ENCODE data around the gene EOMES.

Gene EOMES

GRCh38 chr3:27699067-27699466 is 23.1 kb downstream of the EOMES start:
- DNase-seq (no peak), ATAC-seq (ENCODE audit: insufficient read depth, low read depth) (no peak)
- Histone ChIP-seq H3K79me2 (ENCODE audit: insufficient read depth, low read length) (no peaks in the 10 kb centered on the region), H3K36me3 (ENCODE audit: insufficient read depth, low read length) (no peaks in the 10 kb centered on the region), H3K9me3 (ENCODE audit: insufficient read depth, low read length, severe bottlenecking) (no peaks in the 10 kb centered on the region), H3K4me2 (ENCODE audit: insufficient read depth, low read length) (no peak overlapping the region), H3K9ac (ENCODE audit: low read depth, low read length) (no peak overlapping the region), H3K4me1 (ENCODE audit: insufficient read depth, low read length) (no peaks in the 10 kb centered on the region), H3K27me3 (ENCODE audit: insufficient read depth, low read length, poor library complexity) (no peaks in the 10 kb centered on the region), H3K4me3 (ENCODE audit: low read depth in 1 of 2, low read length in 2 of 2) (no peak overlapping the region), H4K20me1 (ENCODE audit: insufficient read depth, low read length) (no peaks in the 10 kb centered on the region), H3K27ac (ENCODE audit: low read length) (no peak overlapping the region), H2AFZ (ENCODE audit: low read depth, low read length) (no peak overlapping the region)
- TF ChIP-seq CTCF (IDR thresholded peaks at IDR 0.05; ENCODE audit: borderline replicate concordance, extremely low read depth, low read length, poor library complexity, severe bottlenecking): no peak
- no peak for TF ChIP-seq EZH2 (IDR thresholded peaks at IDR 0.05; ENCODE audit: borderline replicate concordance, low read depth, low read length, severe bottlenecking)

- DNase-seq (no peak), ATAC-seq (ENCODE audit: insufficient read depth, low read depth) (no peak)
- TF ChIP-seq EZH2 (IDR thresholded peaks at IDR 0.05; ENCODE audit: borderline replicate concordance, low read depth, low read length, severe bottlenecking) (no peak), CTCF (IDR thresholded peaks at IDR 0.05; ENCODE audit: borderline replicate concordance, extremely low read depth, low read length, poor library complexity, severe bottlenecking) (no peak)
- Histone ChIP-seq H3K4me2 (ENCODE audit: insufficient read depth, low read length) (no peak overlapping the region), H4K20me1 (ENCODE audit: insufficient read depth, low read length) (no peaks in the 10 kb centered on the region), H3K4me3 (ENCODE audit: low read depth in 1 of 2, low read length in 2 of 2) (no peak overlapping the region), H3K4me1 (ENCODE audit: insufficient read depth, low read length) (no peaks in the 10 kb centered on the region), H3K9ac (ENCODE audit: low read depth, low read length) (no peak overlapping the region), H2AFZ (ENCODE audit: low read depth, low read length) (no peak overlapping the region), H3K36me3 (ENCODE audit: insufficient read depth, low read length) (no peaks in the 10 kb centered on the region), H3K27ac (ENCODE audit: low read length) (no peak overlapping the region), H3K9me3 (ENCODE audit: insufficient read depth, low read length, severe bottlenecking) (no peaks in the 10 kb centered on the region), H3K27me3 (ENCODE audit: insufficient read depth, low read length, poor library complexity) (no peaks in the 10 kb centered on the region), H3K79me2 (ENCODE audit: insufficient read depth, low read length) (no peaks in the 10 kb centered on the region)
These were observed 25.2 kb downstream of the EOMES start for GRCh38 chr3:27696906-27697305.

GRCh38 chr3:27695636-27696035 is 26.5 kb downstream of the EOMES start:
- ATAC-seq (ENCODE audit: insufficient read depth, low read depth): no peak
- H3K9me3 ChIP-seq (ENCODE audit: insufficient read depth, low read length, severe bottlenecking): no peaks in the 10 kb centered on the region
- H3K4me2 ChIP-seq (ENCODE audit: insufficient read depth, low read length): no peak overlapping the region

More at GRCh38 chr3:27695636-27696035, 26.5 kb downstream of the EOMES start:
- TF ChIP-seq CTCF (IDR thresholded peaks at IDR 0.05; ENCODE audit: borderline replicate concordance, extremely low read depth, low read length, poor library complexity, severe bottlenecking) (no peak), EZH2 (IDR thresholded peaks at IDR 0.05; ENCODE audit: borderline replicate concordance, low read depth, low read length, severe bottlenecking) (no peak)
- Histone ChIP-seq H3K4me1 (ENCODE audit: insufficient read depth, low read length) (no peaks in the 10 kb centered on the region), H4K20me1 (ENCODE audit: insufficient read depth, low read length) (no peaks in the 10 kb centered on the region), H3K27ac (ENCODE audit: low read length) (no peak overlapping the region), H3K79me2 (ENCODE audit: insufficient read depth, low read length) (no peaks in the 10 kb centered on the region), H2AFZ (ENCODE audit: low read depth, low read length) (no peak overlapping the region), H3K9ac (ENCODE audit: low read depth, low read length) (no peak overlapping the region), H3K27me3 (ENCODE audit: insufficient read depth, low read length, poor library complexity) (no peaks in the 10 kb centered on the region), H3K36me3 (ENCODE audit: insufficient read depth, low read length) (no peaks in the 10 kb centered on the region), H3K4me3 (ENCODE audit: low read depth in 1 of 2, low read length in 2 of 2) (no peak overlapping the region)
- DNase-seq: no peak

Data from DND-41 (cell line).